Measurements from ENCODE around the gene PLA2G2D.

PLA2G2D gene

GRCh38 chr1:20112279-20113000 is 6.9 kb downstream of the PLA2G2D start:
- no peak for ATAC-seq

GRCh38 chr1:20111452-20111851 is 7.9 kb downstream of the PLA2G2D start:
- no peak for ATAC-seq

- ATAC-seq = no peak
Observed at GRCh38 chr1:20110679-20111078, 8.7 kb downstream of the PLA2G2D start.

- ATAC-seq = no peak
Observed at GRCh38 chr1:20109223-20109856, 10.0 kb downstream of the PLA2G2D start.

GRCh38 chr1:20108366-20109123 is 10.8 kb downstream of the PLA2G2D start:
- ATAC-seq = no peak

GRCh38 chr1:20107796-20108195 is 11.5 kb downstream of the PLA2G2D start:
- no peak for ATAC-seq

GRCh38 chr1:20107351-20107750 is 12.0 kb downstream of the PLA2G2D start:
- no peak for ATAC-seq

- ATAC-seq = no peak
Observed at GRCh38 chr1:20105856-20106255, 13.5 kb downstream of the PLA2G2D start.

GRCh38 chr1:20102875-20103274 is 16.5 kb downstream of the PLA2G2D start:
- ATAC-seq = peak; percentile 33 to 44

- peak in 1 of 2 donors; percentile 40 for ATAC-seq
Observed at GRCh38 chr1:20100632-20101355, 18.5 kb downstream of the PLA2G2D start.

- ATAC-seq = no peak
Observed at GRCh38 chr1:20099533-20099932, 19.8 kb downstream of the PLA2G2D start.

- ATAC-seq = no peak
Observed at GRCh38 chr1:20096840-20097447, 22.4 kb downstream of the PLA2G2D start.

GRCh38 chr1:20095564-20096434 is 23.5 kb downstream of the PLA2G2D start:
- no peak for ATAC-seq

GRCh38 chr1:20093940-20094391 is 25.4 kb downstream of the PLA2G2D start:
- ATAC-seq = no peak

- ATAC-seq = no peak
Observed at GRCh38 chr1:20093303-20093702, 26.0 kb downstream of the PLA2G2D start.

- no peak for ATAC-seq
Observed at GRCh38 chr1:20090641-20091040, 28.7 kb downstream of the PLA2G2D start.

- ATAC-seq = no peak
Observed at GRCh38 chr1:20090119-20090518, 29.2 kb downstream of the PLA2G2D start.

- no peak for ATAC-seq
Observed at GRCh38 chr1:20089328-20090077, 29.8 kb downstream of the PLA2G2D start.

- no peak for ATAC-seq
Observed at GRCh38 chr1:20087668-20088067, 31.7 kb downstream of the PLA2G2D start.

GRCh38 chr1:20086800-20087199 is 32.5 kb downstream of the PLA2G2D start:
- no peak for ATAC-seq

All from activated CD4-positive, CD25-positive, alpha-beta regulatory T cell treated with anti-CD3 and anti-CD28 coated beads, Interleukin-2, amount 50 U/mL, for 24 hours (primary cell).